HG02642 (cell line): ENCODE results near the gene RPS15A.

ENCODE experiments used
- ATAC-seq: cut with Tn5 transposase; IDR thresholded peaks from one replicate; pipeline ENCODE4 v1.9.1; 2021; ENCODE audit warnings: mild to moderate bottlenecking; ENCODE audit not compliant: unreplicated experiment, poor library complexity

Gene RPS15A

GRCh38 chr16:18789850-18790706, at the start of gene RPS15A:
TSS of gene RPS15A (minus strand) at chr16:18790334. CDS start at chr16:18789113, 1,221 bp downstream.
- peak; percentile 90 for ATAC-seq

GRCh38 chr16:18839555-18839954, 49.4 kb upstream of the RPS15A start:
- ATAC-seq: no peak

DNA sequence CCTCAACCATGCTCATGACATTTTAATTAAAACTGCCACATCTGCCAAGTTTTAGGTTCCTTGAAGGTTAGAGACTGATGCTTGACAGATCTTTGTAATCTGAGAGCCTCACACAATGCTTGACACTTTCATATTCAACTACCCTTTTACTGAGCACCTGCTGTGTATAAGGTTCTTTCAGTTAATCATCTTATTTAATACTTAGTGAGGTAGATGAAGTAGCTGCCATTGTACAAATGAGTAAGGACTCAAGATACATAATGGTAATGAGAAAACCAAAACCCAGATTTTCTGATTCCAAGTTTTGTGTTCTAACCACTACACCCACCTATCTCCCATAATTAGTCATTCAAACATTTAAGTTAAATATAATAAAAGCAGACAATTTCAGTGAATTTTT, 46.6 kb upstream of the RPS15A start:
- no peak for ATAC-seq

GRCh38 chr16:18834864-18835263, 44.7 kb upstream of the RPS15A start:
- no peak for ATAC-seq

DNA sequence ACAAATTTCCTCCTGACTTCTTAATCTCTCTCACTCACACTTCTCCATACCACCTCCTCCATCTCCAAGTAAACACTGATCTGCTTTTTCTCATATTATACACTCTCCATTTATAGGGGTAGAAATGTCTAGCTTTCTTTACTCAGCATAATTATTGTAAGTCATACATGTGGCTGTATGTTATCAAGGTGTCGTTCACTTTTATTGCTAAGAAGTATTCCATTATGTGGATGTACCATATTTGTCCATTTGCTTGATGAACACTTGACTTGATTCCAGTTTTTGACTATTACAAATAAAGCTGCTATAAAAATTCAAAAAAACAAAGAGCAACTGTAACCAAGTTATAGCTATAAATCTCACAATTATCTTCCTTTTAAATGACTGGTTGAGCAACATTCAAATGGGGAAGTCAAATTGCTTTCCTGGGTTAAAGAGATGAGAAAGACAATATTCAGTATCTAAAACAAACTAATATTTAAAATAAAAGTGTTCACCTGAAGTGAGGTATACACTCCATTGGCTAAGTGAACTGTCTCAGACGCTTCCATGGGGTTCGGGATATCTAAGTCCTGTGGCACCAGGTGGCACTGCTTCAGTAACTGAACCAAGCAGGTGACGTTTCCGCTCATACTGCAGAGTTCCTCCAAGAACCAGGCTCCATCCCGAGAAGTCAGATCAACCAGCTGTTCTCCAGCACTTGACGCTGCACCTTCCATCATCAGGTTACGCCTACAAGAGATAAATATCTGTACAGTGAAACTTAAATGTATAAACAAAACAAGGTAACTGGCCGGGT, 43.8 kb upstream of the RPS15A start:
- no peak for ATAC-seq

DNA sequence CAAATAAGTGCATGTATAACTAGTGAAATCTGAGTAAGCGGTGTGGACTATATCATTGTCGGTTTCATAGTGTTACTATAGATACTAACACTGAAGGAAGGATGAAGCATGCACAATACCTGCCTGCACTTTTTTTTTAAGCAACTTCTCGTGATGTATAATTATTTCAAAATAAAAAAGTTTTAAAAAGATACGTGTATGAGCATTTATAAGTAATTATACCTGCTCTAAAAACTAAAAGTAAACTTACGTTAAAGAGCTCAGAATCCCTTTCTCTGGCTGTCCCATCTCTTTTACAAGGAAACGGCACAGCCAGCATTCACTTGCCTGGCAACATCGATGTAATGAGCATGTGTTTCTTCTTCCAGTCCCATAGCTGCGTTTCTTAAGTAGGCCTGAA, 42.5 kb upstream of the RPS15A start:
- ATAC-seq: no peak

- ATAC-seq: no peak
These were observed 41.9 kb upstream of the RPS15A start for GRCh38 chr16:18832006-18832405.

- no peak for ATAC-seq
These were observed 39.1 kb upstream of the RPS15A start for GRCh38 chr16:18829251-18829650.

DNA sequence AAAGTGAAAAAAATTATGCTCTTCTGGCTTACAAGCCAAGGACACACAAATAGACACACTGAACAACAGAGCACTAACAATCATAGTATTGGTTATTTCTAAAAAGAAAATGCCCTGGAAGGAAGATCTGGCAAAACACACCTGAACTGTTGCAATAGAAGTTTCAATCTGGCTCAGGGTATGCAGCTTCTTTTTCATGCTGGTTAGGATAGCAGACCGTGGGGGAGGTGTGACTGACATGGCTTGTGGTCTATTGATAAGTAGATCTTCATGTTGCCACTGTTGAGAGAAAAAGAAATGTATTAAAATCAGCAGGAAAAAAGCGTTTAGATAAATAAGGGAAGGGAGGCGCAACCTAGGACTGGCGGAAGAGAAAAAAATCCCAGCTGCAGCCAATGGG, 37.8 kb upstream of the RPS15A start:
- ATAC-seq: no peak

GRCh38 chr16:18816286-18816685, 26.2 kb upstream of the RPS15A start:
- ATAC-seq: no peak

GRCh38 chr16:18811925-18812324, 21.8 kb upstream of the RPS15A start:
- ATAC-seq: no peak

- no peak for ATAC-seq
These were observed 19.0 kb upstream of the RPS15A start for GRCh38 chr16:18809165-18809564.

DNA sequence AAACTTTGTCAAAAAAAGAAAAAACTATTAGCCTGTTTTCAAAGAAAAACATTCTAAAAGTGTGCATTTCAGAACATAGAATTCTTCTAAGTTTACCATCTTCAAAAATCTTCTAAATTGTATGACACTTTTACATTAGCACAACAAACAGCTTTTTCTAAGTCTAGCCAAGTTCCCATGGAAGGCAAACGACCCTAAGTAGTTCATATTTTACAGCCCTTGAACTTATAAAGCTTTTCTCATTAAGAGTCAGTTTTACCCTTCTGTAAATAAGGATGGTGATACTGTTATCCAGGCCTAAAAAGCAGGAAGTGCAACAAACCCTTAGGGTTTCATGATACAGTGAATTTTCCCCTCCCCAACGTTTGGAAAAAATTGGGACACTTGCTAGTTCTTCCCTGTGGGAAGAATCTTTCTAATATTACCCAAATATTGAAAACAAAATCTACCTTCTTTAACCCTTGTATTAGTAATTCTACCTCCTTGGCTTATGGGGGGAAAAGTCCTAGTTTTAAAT, 15.2 kb upstream of the RPS15A start:
- no peak for ATAC-seq

GRCh38 chr16:18804540-18804939, 14.4 kb upstream of the RPS15A start:
- ATAC-seq: no peak

DNA sequence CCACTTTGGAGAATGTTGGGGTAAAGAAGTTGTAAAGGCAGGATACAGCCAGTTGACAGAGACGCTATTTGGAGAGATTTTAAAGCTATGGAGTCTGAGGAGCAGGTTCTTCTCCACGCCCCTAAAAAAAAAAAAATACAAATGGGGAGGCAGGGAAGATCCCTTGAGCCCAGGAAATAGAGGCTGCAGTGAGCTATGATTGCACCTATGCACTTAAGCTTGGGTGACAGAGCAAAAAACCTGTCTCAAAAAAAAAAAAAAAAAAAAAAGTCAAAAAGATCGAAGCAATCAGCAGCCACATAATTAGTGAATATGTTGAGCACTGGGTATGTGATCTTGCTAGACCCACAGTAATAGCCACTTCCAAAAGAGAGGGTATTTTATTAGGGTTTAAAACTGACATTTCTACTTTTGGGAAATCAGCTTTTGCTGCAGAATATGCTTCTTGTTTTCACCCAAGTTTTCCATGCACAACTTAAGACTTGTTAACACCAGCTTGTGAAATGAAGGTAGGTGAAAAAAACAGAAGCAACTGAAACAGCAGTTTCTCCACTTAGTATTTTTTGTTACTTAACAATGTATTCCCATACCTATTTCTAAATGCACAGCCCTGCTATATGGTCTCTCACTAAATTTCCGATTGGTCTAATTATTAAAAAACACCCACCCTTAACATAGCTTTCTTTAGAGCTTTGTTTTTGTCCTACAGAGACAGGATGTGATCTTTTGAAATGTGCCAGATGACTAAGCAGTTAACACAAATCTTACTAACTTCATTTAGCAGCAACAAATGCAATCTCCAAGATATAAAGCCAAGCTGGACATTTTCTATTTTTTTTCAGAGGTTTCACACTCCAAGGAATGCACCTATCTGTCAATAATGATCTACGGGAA, 13.7 kb upstream of the RPS15A start:
- ATAC-seq: no peak

DNA sequence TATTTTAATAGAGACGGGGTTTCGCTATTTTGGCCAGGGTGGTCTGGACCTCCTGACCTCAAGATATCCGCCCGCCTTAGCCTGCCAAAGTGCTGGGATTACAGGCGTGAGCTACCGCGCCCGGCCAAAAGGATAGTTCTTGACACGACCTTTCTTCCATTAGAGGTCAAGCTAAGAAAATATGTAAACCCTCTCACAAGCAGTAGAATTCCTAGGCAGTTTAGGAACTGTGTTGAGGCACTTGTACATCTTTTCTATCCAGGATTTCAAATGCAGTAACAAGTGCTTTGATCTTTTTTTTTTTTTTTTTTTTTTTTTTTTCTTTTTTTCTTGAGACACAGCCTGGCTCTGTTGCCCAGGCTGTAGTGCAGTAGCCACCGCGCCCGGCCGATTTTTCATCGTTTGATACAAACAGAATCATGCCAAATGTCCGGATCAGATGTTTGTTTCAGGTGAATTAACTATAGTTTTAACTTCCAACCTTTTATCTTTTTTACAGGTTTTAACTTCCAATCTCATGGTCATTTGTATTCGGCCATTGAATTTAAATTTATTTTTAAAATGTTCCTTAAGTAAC, 12.7 kb upstream of the RPS15A start:
- ATAC-seq: no peak

- peak; percentile 97 for ATAC-seq
These were observed 11.2 kb upstream of the RPS15A start, which contains the start of gene ARL6IP1 for GRCh38 chr16:18801145-18801972. TSS of gene ARL6IP1 (minus strand) at chr16:18801549. CDS start at chr16:18801466, 83 bp downstream.

GRCh38 chr16:18800775-18801144, 10.6 kb upstream of the RPS15A start:
- ATAC-seq: no peak

GRCh38 chr16:18800293-18800692, 10.2 kb upstream of the RPS15A start:
- no peak for ATAC-seq
